COR-L47 (cell line): Measurements from ENCODE around the gene FJX1.
"Not testable (repeated sequence)": the region's sequence is repeated elsewhere in the genome, so short reads cannot be mapped to it uniquely, and the experiment has no call there.

Source experiments
- DNase-seq: peaks from one replicate; lab custom pipeline; 2025; lab: John Stamatoyannopoulos, UW

The FJX1 gene

DNA sequence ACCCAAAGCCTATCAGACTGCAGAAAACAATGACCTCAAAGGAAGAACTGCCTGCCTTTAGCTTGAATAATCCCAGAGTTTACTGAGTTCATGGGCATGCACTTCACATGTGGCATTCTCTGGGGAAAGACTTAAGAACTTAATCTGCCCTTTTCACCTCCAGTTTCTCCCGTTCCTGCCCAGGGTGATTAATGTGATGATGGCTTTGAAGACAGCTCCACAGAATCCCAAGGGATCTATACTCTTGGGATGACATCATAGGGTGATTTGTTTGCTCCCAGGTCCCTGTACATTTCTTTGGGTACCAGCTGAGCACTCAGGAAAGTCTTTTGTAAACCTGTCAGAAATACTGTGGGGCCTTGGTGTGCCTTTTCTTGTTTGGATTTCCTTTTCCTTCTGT is 14.0 kb downstream of the FJX1 start:
- DNase-seq: no peak

DNA sequence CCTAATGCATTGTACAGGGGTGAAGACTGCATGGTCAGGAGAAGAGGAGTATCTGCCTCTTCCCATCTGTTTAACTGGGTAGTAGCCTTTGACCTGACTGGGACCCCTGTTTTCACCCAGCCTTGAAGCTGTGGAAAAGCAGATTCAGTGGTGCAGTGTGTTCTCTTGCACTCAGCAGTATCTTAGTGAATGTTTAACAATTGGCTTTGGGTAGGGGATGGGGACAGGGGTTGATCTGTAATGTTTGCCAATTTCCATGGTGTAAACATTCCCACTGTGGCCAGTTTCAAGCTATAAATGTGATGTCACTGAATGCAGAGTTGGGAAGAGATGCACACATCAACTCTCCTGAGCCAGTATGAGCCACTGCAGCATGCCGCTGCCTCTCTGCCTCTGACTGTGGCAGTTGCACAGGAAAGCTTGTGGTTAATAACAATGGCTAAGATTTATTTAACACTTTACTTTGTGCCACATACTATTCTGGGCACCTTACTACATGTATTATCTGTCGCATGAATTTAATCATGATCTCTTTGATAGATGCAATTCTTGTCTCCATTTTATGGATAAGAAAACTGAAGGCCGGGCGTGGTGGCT is 15.7 kb downstream of the FJX1 start:
- DNase-seq: no peak

DNA sequence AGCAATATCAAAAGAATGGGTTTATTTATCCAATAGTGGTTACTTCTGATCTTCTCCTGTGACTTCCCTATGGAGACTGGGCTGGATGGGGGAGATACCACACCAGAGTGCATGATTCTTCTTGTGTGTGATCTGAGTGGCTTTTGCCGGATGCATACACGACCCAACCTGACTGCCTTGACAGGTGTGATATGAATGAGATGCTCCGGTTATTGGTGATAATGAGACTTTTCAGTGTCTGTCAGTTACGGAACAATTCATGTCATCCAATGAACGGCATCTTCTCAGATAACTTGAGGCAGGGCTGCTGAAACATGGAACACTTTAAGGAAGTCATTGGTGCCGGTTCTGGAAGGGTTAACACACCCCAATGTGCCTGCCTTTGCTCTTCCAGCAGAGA is 17.7 kb downstream of the FJX1 start:
- DNase-seq: no peak

DNA sequence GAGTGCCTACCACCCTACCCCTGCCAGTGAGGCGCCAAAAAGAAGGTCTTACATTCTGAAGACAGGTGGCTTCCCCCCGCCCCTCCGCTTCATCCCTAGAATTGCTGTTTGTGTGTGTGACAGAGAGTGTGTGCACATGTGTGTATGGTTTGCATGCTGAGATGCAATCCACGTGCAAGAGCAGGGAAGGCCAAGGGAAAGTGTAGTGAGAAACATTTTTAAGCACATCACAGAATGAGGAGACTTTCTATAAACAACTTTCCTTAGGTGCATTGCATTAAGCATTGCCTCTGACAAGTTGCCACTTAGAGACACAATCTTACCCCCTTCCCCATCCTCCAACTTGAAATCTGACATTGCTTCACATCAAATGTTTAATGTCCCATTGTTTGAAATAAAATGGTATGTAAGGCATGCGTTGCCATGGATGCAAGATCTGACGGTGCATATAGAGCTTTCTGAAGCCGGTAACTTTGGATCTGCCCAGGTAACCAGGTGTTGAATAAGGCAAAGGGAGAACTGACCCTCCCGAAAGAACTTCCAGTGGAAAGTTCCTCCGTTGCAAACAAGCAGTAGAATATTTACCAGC is 21.4 kb downstream of the FJX1 start:
- DNase-seq: peak; percentile 83

DNA sequence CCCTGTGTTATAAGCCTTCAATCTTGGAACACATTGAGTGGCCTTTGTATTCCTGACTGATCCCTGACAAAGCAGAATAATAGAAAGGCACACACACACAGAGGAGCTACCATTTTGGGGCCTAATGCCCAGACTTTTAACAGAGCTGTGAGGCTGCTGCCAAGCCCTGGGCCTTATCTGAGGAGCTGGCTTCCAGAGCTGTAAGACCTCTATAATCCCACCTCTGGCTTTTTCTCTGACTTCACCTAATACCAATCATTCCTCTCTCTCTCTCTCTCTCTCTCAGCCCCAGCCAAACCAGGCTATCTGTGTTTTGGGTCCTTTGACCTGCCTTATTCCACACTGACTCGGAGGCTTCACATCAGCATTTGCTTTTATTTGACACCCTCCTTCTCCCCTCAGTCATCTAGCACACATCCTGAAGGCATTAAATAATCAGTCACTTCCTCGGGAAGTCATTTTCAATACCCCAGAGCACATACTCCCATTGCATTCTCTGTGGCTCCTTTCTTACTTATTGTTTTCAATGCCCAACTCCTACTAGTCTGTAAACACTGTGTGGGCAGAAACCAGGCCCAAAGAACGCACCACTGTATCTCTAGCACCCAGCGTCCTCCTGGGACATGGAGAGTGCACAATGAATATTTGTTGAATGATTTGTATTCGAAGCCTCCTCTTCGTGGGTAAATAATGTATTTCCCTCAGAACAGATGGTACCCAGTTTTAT is 23.1 kb downstream of the FJX1 start:
- DNase-seq: no peak

DNA sequence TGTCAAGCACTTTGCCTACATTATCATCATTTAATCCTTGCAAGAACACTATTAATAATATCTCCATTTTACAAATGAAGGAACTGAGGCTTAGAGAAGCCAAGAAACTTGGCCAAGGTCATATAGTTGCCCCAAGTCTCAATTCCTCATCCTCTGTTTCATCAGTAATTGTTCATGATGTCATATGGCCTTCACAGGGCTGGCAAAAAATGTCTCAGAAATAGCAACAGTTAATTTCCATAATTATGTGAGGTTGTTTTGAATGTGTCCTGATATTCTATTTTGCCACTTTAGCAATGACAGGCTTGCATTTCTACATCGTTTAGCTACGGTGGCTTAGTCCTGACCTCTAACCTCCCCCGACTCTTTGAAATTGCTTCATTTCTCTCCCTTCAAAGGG is 23.7 kb downstream of the FJX1 start:
- no peak for DNase-seq

DNA sequence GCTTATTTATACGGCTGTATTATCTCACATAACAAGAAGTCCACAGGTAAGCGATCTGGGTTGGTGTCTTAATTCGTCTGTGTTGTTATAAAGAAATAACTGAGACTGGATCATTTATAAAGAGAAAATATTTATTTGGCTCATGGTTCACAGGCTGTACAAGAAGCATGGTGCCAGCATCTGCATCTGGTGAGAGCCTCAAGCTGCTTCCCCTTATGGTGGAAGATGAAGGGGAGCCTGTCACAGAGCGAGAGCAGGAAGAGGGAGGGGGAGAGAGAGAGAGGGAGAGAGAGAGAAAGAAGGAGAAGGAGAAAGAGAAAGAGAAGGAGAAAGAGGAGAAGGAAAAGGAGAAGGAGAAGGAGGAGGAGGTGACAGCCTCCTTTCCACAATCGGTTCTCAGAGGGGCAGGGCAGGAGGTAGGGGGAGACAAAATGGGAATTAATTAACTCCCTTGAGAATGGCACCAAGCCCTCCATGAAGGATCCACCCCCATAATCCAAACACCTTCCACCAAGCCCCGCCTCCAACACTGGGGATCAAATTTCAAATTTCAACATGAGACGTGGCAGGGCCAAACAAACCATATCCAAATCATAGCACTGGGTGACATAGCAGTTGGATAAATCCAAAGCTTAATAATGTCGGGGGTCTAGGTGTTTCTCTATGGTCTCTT is 29.3 kb downstream of the FJX1 start:
- DNase-seq: no peak

DNA sequence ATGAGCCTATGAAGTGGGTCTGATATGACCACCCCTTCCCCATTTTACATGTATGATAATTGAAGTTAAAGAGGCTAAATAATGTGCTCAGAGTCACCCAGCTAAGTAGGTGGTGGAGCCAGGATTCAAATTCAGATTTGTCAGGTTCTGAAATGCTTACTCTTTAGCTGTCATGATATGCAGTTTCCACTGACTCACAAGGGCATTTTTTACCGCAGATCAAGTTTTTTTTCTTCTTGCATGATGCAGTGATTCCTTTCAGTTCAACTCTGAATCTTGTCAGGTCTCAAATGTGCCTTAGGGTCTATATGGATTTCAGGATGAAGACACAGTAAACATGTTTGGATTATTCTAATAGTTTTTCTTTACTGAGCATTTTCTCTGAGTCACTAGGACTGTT is 31.7 kb downstream of the FJX1 start:
- no peak for DNase-seq

DNA sequence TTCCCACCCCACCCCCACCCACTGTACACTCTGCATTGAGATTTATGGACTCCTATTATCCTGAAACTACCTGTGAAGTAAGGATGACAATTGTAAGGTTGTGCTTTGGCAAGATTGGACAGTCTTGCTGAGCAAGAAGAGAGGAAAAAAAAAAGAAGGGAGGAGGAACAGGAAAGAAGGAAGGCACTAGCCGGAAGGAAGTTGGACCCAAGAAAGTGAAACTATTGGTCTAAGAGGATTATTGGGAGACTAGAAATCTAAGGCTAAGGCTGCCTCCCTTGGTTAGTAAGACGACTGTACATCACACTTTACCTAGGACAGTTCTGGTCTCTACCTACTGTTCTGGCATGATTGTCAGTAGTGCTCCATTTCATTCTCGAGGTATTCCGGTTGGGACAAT is 32.2 kb downstream of the FJX1 start:
- no peak for DNase-seq

DNA sequence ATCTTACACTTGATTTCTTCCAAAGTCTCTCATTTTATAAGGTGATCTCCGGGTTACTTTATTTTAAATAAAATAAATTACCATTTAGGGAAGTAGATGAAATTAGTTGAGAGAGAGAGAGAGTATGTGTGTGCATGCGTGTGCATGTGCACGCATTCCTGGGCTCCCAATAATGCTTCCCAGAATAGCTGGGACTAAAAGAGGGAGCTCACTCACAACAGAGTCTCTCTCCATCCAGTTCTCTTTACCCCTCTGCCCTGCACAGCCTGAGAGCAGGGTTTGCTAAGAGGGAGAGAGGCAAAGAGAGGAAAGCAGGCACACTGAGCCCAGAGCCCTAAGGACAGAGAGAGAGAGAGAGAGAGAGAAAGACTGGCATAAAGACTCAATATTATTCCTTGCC is 33.0 kb downstream of the FJX1 start:
- no peak for DNase-seq

DNA sequence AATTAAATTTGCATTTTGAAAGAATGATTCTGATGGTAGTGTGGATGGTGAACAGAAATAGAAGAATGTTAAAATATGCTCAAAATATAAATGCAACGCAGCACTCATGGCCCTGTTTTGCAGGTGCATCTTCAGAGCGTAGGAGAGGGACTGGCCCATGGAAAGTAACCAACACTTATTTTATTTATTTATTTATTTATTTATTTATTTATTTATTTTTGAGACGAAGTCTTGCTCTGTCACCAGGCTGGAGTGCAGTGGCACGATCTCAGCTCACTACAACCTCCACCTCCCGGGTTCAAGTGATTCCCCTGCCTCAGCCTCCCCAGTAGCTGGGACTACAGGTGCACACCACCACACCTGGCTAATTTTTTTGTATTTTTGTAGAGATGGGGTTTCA is 34.5 kb downstream of the FJX1 start:
- not testable (repeated sequence) for DNase-seq

DNA sequence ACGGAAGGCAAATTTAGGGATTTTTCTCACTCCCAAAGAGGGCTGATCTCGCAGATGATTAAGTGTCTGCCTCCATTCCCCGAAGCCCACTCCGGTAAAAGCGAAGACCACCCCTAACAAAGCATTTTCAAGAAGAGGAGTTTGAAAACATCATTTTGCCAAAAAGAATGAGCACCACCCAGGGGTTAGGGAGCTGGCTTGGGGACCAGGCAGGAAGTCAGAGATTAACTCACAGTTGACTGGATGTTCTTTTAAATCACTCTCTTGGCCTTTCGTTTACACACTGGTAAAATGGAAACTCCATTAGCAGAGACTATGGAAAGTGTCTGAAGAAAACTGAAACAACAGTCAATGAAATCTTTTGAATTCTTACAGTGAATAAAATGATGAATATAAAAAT is 36.5 kb downstream of the FJX1 start:
- no peak for DNase-seq

DNA sequence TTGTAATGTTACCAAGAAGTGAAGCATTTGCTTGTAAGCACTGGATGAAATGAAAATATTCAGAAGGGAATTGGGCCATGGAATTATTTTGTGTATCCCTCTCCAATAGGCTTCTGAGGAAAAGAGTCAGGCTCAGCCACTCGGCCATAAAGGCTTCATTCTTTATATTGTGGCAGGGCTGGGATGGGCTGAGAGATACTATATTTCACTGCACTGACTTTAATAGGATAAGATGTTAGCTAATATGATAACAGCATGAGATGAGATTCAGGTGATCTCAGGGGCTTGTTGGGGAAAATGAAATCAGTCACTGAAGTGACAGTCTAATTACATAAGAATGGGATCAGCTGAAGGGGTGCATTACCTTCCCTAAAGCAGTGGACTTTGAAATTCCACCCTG is 37.0 kb downstream of the FJX1 start:
- no peak for DNase-seq

DNA sequence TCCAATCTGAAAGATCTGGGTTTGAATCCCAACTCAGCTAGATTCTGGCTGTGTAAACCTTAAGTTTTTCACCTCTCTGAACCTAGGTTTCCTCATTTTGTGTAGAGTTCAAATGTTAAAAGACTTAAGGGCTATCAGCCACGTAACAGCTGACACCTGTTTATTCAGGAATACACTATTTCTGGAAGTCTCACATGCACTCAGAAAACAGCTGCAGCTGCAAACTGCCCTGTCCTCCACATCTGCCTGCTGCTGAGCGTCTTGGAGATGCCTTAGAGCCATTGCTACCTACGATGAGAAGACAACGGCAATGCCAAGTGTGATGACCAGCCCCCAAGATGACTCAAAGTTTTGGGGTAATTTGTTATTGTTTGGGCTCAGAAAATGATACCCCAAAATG is 37.6 kb downstream of the FJX1 start:
- no peak for DNase-seq

DNA sequence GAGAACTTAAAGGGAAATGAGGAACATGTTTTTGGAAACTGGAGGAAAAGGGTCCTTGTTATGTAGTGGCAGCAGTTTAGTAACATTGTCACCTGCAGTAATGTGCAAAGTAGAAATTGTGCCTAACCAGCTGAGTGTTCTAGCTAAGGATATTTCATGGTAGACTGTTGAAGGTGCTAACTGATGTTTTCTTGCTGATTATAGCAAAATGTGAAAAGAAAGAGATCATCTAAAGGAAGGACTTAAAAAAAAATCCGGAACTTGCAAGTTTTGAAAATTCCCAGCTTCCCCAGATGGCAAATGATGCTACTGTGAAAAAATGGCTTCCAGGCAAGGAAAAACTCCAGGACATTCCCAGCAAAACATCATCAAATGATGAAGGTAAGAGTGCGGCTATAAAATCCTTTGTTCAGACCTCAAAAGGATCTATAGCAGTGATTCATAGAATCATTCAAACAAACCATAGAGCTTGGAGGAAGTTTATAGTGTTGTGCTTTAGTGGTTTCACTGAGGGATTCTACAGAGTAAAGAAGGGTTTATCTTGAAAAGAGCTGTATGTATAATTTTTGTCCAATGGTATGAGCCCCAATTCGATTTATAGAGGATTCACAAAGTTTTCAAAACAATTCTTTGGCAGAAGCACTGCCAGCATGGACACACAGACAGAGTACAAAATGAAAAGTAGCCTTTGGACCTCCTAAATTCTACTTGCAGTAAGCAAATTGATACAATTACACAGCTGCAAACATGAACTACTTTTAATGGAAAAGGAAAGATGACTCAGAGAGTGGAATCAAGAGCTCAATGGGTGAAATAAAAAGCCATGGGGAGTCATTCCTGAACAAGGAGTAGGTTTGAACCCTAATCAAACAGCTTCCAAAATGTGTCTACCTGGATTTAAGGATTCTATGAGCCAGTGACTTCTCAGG is 40.0 kb downstream of the FJX1 start:
- no peak for DNase-seq

DNA sequence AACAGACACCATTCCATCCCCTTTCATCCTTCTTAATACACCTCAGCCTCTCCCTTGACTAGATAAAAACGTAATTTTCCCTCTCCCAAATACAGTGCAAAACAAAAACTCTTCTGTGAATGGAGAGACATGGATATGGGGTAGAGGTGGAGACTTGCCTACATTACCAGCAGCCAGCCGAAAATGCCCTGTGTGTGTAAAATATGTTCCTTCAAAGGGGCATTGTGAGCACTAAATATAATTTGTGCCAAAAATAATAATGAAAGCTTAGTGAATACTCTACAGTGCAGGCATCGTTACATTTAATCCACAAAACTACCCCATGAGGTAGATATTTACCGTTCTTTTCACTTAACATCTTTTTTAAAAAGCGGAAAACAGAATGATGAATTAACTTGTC is 43.3 kb downstream of the FJX1 start:
- no peak for DNase-seq

DNA sequence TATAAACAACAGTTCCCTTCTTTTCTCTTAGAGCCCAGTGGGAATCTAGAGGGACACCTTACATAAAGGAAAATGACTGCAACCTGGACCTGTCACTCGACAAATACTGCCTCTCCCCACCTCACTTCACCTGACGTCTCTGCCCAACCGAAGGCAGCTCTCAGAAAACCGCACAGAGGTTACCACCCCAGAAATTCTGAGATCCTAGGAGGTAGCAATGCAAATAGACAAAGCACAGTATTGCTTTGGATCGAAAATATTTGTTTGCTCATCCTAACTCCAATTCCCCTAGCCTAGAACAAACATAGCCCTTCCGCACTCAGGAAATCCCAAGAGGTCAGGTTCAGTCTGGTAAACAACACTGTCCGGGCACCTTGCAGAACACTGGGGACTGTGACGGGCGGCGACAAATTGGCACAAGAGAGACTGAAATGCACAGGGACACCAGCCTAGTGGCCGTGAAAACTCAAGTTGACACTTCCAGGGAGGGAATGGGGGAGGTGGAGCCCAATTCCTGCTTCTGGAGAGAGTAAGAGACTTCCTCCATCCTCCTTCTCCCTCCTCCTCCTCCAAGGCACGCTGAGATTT is 43.9 kb downstream of the FJX1 start:
- no peak for DNase-seq

DNA sequence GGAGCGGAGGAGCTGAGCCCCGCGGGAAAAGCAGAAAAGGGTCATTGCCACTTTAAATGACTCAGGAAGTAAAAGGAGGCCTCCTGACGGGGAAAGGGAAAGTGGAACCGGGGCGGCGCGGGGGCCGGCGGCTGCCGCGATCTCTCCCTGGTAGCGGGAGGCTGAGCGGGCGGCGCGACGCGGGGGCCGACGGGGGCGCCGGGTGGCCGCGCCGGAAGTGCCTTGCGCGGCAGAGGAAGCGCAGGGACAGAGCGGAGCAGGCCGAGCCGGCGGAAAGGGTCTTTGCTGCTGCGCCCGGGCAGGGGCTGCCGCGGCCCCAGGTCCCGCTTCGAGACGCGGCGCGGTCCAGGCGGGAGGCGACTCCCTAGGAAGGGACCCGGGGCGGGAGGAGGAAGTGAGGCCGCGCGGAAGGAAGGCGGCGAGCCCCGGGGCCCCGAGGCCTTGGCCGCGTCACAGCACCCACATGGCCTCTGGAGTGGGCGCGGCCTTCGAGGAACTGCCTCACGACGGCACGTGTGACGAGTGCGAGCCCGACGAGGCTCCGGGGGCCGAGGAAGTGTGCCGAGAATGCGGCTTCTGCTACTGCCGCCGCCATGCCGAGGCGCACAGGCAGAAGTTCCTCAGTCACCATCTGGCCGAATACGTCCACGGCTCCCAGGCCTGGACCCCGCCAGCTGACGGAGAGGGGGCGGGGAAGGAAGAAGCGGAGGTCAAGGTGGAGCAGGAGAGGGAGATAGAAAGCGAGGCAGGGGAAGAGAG is 44.6 kb downstream of the FJX1 start, which contains the start of gene TRIM44:
TRIM44 (plus strand) TSS at position 127 of the 759 bp plus-strand sequence; CDS start at position 464, 337 bp downstream.
- DNase-seq: peak; percentile 73

DNA sequence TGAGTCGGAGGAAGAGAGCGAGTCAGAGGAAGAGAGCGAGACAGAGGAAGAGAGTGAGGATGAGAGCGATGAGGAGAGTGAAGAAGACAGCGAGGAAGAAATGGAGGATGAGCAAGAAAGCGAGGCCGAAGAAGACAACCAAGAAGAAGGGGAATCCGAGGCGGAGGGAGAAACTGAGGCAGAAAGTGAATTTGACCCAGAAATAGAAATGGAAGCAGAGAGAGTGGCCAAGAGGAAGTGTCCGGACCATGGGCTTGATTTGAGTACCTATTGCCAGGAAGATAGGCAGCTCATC is 45.1 kb downstream of the FJX1 start:
- DNase-seq: no peak

DNA sequence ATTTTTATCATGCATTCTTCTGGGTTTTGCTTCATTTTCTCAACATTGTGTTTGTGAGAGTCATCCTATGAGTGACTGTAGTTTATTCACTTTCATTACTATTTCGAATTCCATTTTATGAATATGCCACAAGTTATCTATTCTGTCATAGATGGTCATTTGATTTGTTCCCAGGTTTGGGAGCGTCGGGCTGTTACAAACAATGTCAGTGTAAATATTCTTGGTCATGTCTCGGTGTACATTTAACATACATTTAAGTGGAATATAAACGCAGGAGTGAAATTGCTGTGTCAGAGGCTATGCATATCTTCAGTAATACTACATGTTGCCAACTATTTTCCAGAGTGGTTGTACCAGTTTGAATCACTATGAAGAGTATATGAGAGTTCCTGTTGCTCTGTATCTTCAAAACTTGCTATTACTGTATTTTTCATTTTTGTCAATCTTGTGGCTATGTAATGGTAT is 46.7 kb downstream of the FJX1 start:
- no peak for DNase-seq

DNA sequence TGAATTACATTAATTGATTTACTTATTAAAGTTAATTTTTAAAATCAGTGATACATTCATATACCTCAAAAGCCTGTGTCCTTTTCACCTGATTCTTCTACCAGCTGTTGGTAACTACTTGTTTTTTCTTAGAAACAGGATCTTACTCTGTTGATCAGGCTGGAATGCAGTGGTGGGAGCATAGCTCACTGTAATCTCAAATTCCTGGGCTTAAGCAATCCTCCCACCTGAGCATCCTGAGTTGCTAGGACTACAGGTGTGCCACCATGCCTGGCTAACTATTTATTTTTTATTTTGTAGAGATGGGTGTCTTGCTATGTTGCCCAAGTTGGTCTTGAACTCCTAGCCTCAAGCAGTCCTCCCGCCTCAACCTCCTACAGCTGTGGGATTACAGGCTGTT is 49.0 kb downstream of the FJX1 start:
- no peak for DNase-seq
